ENCODE data around the gene CNTNAP2.

DNA sequence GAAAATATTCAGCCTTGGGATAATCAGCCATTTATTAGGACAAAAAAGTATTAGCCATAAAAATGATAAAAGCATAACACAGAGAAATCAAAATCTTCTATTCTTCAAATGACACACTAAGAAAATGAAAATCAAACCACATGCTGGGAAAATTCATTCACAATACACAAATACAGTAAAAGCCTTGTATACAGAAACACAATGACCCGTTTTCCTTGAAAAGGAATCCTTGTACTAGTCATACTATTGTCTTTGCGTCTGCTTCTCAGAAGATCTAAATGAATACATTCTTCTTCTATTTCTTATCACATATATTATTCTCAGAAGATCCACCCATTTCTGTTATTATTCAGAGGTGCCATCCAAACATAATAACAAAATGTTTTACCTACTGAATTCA, 749.1 kb downstream of the CNTNAP2 start:
- TF ChIP-seq SIN3A (IDR thresholded peaks at IDR 0.05; ENCODE audit: borderline replicate concordance, insufficient read depth, low read depth, low read length), result no peak
- TF ChIP-seq, protein P1, sequence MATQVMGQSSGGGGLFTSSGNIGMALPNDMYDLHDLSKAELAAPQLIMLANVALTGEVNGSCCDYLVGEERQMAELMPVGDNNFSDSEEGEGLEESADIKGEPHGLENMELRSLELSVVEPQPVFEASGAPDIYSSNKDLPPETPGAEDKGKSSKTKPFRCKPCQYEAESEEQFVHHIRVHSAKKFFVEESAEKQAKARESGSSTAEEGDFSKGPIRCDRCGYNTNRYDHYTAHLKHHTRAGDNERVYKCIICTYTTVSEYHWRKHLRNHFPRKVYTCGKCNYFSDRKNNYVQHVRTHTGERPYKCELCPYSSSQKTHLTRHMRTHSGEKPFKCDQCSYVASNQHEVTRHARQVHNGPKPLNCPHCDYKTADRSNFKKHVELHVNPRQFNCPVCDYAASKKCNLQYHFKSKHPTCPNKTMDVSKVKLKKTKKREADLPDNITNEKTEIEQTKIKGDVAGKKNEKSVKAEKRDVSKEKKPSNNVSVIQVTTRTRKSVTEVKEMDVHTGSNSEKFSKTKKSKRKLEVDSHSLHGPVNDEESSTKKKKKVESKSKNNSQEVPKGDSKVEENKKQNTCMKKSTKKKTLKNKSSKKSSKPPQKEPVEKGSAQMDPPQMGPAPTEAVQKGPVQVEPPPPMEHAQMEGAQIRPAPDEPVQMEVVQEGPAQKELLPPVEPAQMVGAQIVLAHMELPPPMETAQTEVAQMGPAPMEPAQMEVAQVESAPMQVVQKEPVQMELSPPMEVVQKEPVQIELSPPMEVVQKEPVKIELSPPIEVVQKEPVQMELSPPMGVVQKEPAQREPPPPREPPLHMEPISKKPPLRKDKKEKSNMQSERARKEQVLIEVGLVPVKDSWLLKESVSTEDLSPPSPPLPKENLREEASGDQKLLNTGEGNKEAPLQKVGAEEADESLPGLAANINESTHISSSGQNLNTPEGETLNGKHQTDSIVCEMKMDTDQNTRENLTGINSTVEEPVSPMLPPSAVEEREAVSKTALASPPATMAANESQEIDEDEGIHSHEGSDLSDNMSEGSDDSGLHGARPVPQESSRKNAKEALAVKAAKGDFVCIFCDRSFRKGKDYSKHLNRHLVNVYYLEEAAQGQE (IDR thresholded peaks at IDR 0.05; ENCODE audit: insufficient read depth in 1 of 2, low read depth in 2 of 2, low read length in 1 of 2), result no peak
- TF ChIP-seq, protein P2, sequence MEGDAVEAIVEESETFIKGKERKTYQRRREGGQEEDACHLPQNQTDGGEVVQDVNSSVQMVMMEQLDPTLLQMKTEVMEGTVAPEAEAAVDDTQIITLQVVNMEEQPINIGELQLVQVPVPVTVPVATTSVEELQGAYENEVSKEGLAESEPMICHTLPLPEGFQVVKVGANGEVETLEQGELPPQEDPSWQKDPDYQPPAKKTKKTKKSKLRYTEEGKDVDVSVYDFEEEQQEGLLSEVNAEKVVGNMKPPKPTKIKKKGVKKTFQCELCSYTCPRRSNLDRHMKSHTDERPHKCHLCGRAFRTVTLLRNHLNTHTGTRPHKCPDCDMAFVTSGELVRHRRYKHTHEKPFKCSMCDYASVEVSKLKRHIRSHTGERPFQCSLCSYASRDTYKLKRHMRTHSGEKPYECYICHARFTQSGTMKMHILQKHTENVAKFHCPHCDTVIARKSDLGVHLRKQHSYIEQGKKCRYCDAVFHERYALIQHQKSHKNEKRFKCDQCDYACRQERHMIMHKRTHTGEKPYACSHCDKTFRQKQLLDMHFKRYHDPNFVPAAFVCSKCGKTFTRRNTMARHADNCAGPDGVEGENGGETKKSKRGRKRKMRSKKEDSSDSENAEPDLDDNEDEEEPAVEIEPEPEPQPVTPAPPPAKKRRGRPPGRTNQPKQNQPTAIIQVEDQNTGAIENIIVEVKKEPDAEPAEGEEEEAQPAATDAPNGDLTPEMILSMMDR (IDR thresholded peaks at IDR 0.05), result no peak
